Measurements from ENCODE around the gene SLC35F1.

SLC35F1 gene

DNA sequence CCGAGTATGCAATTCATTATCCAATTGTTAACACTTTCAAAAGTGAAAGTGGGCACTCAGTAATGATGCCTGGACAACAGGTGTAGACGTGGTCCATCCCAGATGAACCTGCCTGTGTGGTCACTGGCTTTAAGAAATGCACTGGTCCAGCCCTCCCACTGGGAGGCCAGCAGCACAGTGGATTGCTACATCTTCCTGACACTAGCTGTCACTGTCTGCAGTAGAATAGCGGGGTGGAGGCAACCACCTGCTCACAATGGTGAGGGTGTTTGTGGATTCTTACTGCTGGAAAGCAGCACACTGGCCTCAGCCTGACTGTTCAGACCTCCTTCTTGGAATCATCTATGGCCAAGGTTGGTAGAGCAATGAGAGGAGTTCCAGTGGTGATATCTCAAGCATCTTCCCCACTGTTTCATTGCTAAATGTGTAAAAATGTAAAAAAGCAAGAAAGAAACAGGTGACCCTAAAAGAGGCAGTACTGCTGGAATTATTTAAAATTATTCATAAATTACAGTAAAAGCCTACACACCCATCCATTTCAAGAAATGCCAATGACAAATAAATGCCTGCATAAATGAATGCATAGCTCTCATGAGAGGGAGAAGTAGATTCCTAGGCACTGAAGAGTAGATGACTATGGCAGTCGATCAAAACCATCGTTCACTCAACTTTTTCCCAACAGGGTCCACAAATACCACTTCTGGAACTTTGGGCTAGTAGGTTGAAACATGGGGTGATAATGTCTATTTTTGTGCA, 413.0 kb downstream of the SLC35F1 start:
- no peak for DNase-seq

DNA sequence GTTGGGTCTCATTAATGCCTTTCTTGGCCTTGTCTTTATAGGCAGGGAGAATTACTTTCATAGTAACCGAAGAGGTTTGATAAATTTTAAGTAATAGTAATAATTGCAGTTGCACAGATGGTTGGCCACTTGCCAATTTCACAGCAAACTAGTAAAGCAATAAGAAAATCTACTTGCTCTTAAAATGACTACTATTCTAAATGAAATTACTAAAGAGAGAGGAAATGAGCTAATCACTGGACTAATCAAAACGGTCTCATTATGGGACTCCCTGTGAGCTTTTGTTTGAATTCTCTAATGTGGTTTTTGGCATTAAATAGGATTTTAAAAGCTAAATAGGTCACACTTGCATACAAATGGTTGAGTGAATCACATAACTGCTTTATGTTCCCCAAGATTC, 413.6 kb downstream of the SLC35F1 start:
- no peak for DNase-seq

DNA sequence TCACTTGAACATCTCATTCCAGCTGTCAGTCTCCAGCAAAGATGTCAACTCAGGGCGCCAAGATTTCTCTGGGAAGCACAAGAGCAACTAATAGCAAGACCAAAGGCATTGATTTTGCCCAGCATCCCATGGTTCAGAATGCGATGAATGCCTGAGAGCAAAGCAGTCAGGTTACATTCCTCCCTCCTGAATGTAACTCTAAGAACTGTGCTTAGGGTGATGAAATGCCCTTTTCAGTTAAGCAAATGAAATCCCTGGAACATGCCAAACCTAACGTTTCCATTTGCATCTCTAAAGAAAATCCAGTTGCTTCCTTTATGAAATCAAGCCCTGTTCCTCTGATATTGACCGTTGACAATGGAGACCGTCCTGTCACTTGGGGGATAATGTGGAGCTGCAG, 417.1 kb downstream of the SLC35F1 start:
- DNase-seq: no peak

DNA sequence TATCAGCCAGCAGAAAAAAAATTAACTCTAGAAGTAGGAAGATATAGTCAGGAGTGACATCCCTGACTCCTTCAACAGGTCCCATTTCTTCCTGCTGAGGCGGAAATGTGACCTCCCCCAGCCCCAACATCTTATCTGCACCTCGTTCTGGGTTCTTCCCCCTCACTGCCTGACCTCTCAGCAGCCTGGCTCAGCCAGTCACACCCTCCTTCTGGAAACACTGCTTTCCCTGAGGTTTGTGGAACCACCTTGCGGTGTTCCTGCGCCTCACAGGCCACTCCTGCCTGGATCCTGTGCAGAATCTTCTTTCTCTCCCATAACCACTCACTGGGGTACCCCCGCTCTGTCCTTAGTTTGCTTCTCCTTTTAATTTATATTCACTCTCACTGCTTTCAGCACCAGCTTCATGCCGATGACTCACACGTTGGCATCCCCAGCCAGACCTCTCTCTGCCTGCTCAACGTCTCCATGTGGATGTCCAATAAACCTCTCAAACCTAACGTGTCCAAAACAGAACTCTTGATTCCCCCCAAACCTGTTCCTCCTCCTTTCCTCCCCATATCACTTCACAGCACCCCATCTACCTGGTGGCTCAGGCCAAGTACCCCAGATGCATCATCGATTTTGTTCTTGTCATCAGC, 418.3 kb downstream of the SLC35F1 start:
- no peak for DNase-seq

DNA sequence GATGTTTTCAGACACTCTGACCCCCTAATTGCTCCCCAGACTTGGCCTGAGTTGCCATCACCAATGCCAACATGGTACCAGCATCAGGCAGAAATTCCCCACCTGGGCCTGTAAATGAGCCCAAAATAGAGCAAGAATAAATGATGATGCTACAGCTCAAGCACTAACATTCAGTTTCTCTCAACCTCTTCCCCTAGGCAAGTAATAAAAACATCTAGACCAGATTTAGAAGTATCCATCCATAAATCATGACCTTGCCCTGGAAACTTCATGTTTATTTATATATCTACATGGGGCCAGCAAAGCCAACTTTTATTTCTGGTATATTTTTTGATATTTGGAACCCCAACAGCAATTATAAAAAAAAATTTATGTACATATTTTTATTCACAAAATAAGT, 419.6 kb downstream of the SLC35F1 start:
- DNase-seq: no peak

DNA sequence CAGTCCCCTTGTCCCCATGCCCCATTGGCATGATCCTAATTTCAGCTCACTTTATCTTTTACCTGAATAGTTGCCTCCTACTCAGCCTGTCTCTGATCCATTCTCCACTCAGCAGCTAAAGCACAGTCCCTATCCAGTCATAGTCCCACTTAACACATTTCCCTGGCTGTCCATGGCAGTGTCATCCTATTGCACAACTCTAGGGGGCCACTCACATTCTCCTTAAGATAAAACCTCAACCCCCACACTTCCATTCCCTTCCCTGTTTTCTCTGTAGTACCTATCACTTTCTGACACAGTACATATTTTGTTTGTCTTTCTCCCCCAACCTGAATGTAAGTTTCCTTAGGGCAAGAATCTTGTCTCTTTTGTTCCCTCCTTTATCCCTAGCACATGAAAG, 420.2 kb downstream of the SLC35F1 start:
- DNase-seq: no peak

DNA sequence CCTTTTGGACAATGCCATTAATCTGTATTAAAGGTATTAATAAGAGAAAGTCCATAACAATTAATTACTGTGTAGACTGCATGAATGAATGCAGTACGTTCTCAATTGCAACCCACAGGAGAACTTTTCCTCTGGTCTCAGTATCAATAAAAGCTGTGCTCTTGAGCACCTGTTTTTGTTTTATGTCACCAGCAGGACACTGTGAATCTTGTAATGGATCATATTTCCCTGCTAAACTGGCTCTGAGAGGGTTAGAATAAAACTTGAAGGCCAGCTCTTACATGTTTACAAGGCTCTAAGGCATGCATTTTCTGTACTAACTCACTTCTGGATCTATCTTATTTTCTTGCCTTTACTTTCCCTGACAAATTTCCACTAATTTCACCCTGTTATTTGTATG, 426.7 kb downstream of the SLC35F1 start:
- no peak for DNase-seq

DNA sequence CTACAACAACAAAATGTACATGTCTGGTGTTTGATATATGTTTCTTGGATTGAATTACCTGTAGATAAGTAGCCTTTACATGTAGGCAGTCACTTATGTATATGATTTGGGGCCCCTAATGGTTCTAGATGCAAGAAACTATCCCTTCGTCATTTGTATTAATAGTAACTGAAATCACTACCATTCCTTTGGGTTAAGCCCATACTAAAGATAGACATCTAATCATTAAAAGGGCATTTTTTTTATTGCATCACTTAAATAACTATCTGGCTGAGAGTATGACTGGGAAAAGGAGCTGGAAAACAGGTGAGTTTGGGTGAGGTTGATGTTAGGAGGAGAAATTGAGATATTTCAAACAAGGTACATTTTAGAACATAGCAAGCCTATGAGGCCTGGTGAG, 427.6 kb downstream of the SLC35F1 start:
- DNase-seq: no peak

DNA sequence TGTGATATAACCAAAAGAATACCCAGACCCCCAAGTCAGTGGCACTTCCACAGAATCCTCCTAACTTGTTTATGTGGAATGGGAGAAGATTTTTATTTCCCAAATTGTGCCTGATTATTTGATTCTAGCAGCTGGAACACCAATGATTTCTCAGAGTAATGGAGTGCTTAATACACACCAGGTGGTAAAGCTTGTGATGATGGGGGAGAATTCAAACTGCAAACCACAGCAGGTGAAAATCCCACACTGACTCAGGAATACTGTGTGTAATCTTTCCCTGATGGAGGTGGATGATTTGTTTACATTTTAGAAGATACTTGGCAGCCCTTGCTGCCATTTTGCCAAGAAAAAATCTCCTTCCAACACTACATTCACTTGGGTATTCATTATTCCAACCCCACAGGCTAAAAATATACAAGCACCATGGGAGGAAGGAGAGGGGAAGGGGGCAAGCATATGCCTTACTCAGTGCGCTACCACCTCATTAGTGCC, 428.3 kb downstream of the SLC35F1 start:
- DNase-seq: no peak

DNA sequence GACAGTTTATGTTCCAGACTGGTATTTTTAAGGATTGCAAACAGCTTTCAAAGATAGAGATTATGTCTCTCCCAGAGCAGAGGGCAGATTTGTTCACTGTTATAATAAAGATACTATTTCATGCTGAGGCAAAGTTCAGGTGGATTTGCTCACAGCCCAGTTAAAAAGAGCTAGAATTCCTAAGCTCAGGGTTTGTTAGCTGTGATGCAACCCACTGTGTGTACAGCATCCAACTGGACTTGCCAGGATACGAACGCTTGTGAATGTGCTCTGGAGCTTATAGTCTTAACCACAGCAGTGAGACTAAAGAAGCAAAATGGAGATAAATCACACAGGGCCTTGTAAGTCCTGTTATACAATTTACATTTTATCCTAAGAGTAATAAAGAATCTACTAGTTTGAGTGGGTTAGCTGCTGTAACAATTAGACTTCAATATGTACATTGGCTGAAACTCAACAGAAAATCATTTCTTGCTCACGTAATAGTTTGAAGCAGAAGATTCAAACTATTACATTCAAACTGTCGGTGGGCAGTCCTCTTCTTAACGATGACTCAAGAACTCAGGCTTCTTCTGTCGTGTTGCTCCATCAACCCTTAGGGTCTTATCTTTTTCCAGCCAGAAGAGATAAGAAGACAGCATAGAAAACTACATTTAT, 437.1 kb downstream of the SLC35F1 start:
- DNase-seq: no peak

DNA sequence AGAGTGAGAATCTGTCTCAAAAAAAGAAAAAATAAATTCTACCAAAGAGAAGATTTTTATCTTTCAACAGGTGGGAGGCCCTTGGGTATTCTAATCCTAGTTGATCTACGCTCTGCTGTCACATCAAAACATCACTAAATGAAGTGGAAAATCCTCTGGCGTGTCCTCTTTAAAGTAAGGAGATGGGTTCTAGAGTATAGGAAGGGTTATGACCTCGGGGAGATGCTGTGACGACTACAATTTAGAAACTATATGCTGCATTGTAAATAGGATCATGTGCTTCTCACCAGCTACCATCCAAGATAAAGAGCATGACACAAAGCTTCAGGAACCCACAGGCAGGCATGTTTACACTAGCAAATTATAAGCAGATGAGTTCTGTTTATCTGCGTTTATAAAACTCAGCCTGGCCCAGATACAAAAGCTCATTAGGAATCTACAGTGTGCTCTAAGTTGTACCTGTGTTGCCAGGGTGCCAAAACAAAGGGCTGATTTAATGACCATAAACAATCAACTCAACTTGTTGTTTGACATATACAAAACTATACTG, 443.9 kb downstream of the SLC35F1 start:
- DNase-seq: no peak

DNA sequence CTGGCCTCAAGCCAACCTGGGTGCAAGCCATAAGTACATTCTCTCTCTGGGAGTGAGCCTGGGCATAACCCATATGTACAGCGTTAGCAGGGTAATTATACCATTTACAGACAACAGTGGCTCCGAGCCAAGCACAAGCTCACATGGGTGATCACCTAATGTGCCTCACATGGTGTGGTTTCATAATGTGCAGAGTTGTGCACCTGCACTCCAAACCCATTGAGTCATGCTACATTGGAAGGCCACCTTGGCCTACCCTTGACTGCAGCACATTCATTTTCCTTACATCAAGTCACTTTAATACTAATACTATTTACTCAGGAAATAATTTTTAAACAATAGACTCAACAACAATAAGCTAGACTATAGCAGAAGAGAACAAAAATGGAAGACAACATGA, 446.5 kb downstream of the SLC35F1 start:
- DNase-seq: no peak

DNA sequence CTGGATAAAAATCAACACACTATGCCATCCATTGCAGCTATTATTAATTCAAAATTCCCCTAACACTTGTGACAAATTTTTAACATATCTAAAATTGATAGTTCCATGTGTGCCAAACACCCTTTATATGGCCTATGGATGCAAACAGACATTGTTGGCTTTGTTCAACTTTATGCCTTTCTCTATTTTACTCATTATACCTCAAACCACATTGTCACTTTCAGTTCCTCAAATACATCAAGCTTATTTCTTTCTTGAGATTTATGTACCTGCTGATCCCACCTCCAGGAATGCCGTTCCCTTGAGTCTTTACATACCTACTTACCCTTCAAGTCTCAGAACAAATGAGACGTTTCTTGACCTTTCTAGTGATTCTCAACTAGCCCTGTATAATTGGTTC, 447.6 kb downstream of the SLC35F1 start:
- no peak for DNase-seq

DNA sequence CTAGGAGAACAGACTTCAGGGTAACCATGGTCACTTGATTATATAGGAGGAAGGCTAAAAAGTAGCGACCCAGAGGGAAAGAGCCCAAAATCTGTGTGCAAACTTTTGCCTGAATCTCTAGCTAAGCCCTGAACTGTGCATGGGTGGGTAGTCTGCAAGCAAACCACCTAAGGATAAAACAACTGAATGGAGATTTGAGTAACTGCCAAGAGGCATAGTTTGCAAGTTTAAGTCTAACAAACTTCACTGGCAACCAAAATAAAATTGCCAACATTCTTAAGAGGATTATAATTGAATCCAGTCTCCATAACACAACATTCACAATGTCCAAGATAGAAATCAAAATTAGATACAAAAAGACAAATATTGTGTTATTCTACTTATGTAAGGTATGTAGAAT, 449.0 kb downstream of the SLC35F1 start:
- no peak for DNase-seq

DNA sequence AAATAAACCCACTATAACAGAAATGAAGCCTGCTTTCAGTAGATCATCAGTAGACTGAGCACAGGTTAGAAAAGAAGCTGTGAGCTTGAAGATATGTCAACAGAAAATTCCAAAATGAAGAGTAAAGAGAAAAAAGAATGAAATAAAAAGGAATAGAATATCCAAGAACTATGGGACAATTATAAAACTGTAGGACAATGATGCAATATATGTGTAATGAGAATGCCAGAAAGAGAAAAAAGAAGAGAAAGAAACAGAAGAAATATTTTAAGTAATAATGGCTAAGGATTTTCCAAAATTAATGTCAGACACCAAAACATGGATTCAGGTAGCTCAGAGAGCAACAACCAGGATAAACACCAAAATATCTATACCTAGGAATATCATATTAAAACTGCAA, 449.6 kb downstream of the SLC35F1 start:
- DNase-seq: no peak

Measured in activated CD4-positive, alpha-beta T cell treated with anti-CD3 and anti-CD28 coated beads for 1 hour (primary cell).